HEK293 (cell line): Measurements from ENCODE around the gene WDR1.

ENCODE experiments used
- CTCF ChIA-PET: fragments of 350-600 bp; formaldehyde crosslinking; extraction: SDS; loops from one replicate; lab custom pipeline; 2021; ENCODE audit warnings: antibody characterized with exemption; lab: Yijun Ruan, JAX
- POLR2A ChIA-PET: fragments of 300-600 bp; formaldehyde crosslinking; extraction: SDS; loops from one replicate; lab custom pipeline; 2020; ENCODE audit warnings: antibody characterized with exemption, inconsistent platforms; lab: Yijun Ruan, JAX
- H3K27ac ChIP-seq: fragments of 200-500 bp; sonication (Bioruptor generic); 2 replicates; pipeline ENCODE4 v1.5.1; 2014; ENCODE audit warnings: low read depth, low read length, control low read depth, inconsistent platforms; ENCODE audit errors: extremely low read depth
- H3K36me3 ChIP-seq, 2 experiments: fragments of 200-500 bp in 1 of 2; sonication (Bioruptor generic) in 1 of 2; 1 replicate in 1 of 2; 2 replicates in 1 of 2; pipeline ENCODE4 v1.5.1; 2014 to 2017; ENCODE audit warnings: inconsistent platforms in 2 of 2, low read length in 2 of 2; ENCODE audit not compliant: control insufficient read depth in 2 of 2, insufficient read depth in 1 of 2
- H3K4me1 ChIP-seq: fragments of 200-500 bp; sonication (Bioruptor generic); 2 replicates; pipeline ENCODE4 v1.5.1; 2014; ENCODE audit warnings: mild to moderate bottlenecking, low read length, inconsistent platforms; ENCODE audit not compliant: control insufficient read depth, insufficient read depth
- H3K4me3 ChIP-seq: 2 replicates; pipeline ENCODE4 v1.5.1; 2011; ENCODE audit warnings: low read depth, mild to moderate bottlenecking, control low read depth, low read length, moderate library complexity
- H3K9me3 ChIP-seq: fragments of 200-500 bp; sonication (Bioruptor generic); 2 replicates; pipeline ENCODE4 v1.5.1; 2014; ENCODE audit warnings: low read depth, low read length, inconsistent platforms; ENCODE audit not compliant: control insufficient read depth, insufficient read depth
- CTCF ChIP-seq: fragments of 450-650 bp; formaldehyde crosslinking; IDR thresholded peaks from 2 replicates; pipeline ENCODE4 v1.5.1; 2016; ENCODE audit warnings: missing biosample characterization, missing genetic modification characterization
- HOXA7 ChIP-seq: sonication (generic); formaldehyde crosslinking; IDR thresholded peaks from 2 replicates; pipeline ENCODE4 v1.8.1; 2022; ENCODE audit warnings: missing genetic modification reagents, borderline replicate concordance
- IKZF3 ChIP-seq: fragments of 450-650 bp; IDR thresholded peaks from 2 replicates; pipeline ENCODE4 v1.5.0; 2018; ENCODE audit warnings: missing biosample characterization, mild to moderate bottlenecking, missing genetic modification characterization, moderate library complexity
- MYNN ChIP-seq: fragments of 450-650 bp; formaldehyde crosslinking; IDR thresholded peaks from 2 replicates; pipeline ENCODE4 v1.5.1; 2016; ENCODE audit warnings: missing biosample characterization, missing genetic modification characterization, borderline replicate concordance
- PBX3 ChIP-seq: sonication (generic); formaldehyde crosslinking; IDR thresholded peaks from 2 replicates; pipeline ENCODE4 v1.8.1; 2022; ENCODE audit warnings: mild to moderate bottlenecking, moderate library complexity, missing genetic modification reagents
- TSHZ1 ChIP-seq: fragments of 450-650 bp; formaldehyde crosslinking; IDR thresholded peaks from 2 replicates; pipeline ENCODE4 v1.5.1; 2016; ENCODE audit warnings: missing biosample characterization, missing genetic modification characterization, borderline replicate concordance
- ZBTB21 ChIP-seq: fragments of 450-650 bp; formaldehyde crosslinking; IDR thresholded peaks from 2 replicates; pipeline ENCODE4 v1.5.1; 2017; ENCODE audit warnings: missing biosample characterization, missing genetic modification characterization
- ZNF114 ChIP-seq: fragments of 450-650 bp; formaldehyde crosslinking; IDR thresholded peaks from 2 replicates; pipeline ENCODE4 v1.5.0; 2017; ENCODE audit warnings: missing biosample characterization, missing genetic modification characterization
- ZNF138 ChIP-seq: fragments of 450-650 bp; formaldehyde crosslinking; IDR thresholded peaks from 2 replicates; pipeline ENCODE4 v1.5.1; 2016; ENCODE audit warnings: missing biosample characterization, missing genetic modification characterization, borderline replicate concordance
- ZNF221 ChIP-seq: fragments of 450-650 bp; formaldehyde crosslinking; IDR thresholded peaks from 2 replicates; pipeline ENCODE4 v1.5.1; 2017; ENCODE audit warnings: missing biosample characterization, missing genetic modification characterization, borderline replicate concordance
- ZNF37A ChIP-seq: fragments of 450-650 bp; IDR thresholded peaks from 2 replicates; pipeline ENCODE4 v1.5.1; 2018; ENCODE audit warnings: missing biosample characterization, missing genetic modification characterization
- ZNF510 ChIP-seq: fragments of 450-650 bp; formaldehyde crosslinking; IDR thresholded peaks from 2 replicates; pipeline ENCODE4 v1.5.1; 2018; ENCODE audit warnings: mild to moderate bottlenecking, missing genetic modification characterization, missing biosample characterization; ENCODE audit not compliant: insufficient replicate concordance
- ZNF530 ChIP-seq: fragments of 450-650 bp; formaldehyde crosslinking; IDR thresholded peaks from 2 replicates; pipeline ENCODE4 v1.5.1; 2016; ENCODE audit warnings: low read depth, missing biosample characterization, missing genetic modification characterization
- ZNF596 ChIP-seq: fragments of 450-650 bp; IDR thresholded peaks from 2 replicates; pipeline ENCODE4 v1.5.0; 2018; ENCODE audit warnings: missing biosample characterization, mild to moderate bottlenecking, missing genetic modification characterization, moderate library complexity
- ZNF776 ChIP-seq: fragments of 450-650 bp; formaldehyde crosslinking; IDR thresholded peaks from 2 replicates; pipeline ENCODE4 v1.5.0; 2017; ENCODE audit warnings: missing biosample characterization, missing genetic modification characterization, borderline replicate concordance
- TF ChIP-seq, protein P1 (sequence below): fragments of 450-650 bp; formaldehyde crosslinking; IDR thresholded peaks from 2 replicates; pipeline ENCODE4 v1.5.1; 2017; ENCODE audit warnings: missing biosample characterization, missing genetic modification characterization
- TF ChIP-seq, protein P2 (sequence below): fragments of 450-650 bp; IDR thresholded peaks from 2 replicates; pipeline ENCODE4 v1.5.1; 2018; ENCODE audit warnings: missing biosample characterization, missing genetic modification characterization
- TF ChIP-seq, protein P3 (sequence below): fragments of 450-650 bp; formaldehyde crosslinking; IDR thresholded peaks from 2 replicates; pipeline ENCODE4 v1.5.1; 2016; ENCODE audit warnings: missing biosample characterization, missing genetic modification characterization

WDR1 gene

GRCh38 chr4:10090467-10091250 lies 25.9 kb downstream of the WDR1 start (continued):
- TF ChIP-seq, protein P1, sequence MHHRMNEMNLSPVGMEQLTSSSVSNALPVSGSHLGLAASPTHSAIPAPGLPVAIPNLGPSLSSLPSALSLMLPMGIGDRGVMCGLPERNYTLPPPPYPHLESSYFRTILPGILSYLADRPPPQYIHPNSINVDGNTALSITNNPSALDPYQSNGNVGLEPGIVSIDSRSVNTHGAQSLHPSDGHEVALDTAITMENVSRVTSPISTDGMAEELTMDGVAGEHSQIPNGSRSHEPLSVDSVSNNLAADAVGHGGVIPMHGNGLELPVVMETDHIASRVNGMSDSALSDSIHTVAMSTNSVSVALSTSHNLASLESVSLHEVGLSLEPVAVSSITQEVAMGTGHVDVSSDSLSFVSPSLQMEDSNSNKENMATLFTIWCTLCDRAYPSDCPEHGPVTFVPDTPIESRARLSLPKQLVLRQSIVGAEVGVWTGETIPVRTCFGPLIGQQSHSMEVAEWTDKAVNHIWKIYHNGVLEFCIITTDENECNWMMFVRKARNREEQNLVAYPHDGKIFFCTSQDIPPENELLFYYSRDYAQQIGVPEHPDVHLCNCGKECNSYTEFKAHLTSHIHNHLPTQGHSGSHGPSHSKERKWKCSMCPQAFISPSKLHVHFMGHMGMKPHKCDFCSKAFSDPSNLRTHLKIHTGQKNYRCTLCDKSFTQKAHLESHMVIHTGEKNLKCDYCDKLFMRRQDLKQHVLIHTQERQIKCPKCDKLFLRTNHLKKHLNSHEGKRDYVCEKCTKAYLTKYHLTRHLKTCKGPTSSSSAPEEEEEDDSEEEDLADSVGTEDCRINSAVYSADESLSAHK (tag by site-specific recombination): no peak
- TF ChIP-seq, protein P2, sequence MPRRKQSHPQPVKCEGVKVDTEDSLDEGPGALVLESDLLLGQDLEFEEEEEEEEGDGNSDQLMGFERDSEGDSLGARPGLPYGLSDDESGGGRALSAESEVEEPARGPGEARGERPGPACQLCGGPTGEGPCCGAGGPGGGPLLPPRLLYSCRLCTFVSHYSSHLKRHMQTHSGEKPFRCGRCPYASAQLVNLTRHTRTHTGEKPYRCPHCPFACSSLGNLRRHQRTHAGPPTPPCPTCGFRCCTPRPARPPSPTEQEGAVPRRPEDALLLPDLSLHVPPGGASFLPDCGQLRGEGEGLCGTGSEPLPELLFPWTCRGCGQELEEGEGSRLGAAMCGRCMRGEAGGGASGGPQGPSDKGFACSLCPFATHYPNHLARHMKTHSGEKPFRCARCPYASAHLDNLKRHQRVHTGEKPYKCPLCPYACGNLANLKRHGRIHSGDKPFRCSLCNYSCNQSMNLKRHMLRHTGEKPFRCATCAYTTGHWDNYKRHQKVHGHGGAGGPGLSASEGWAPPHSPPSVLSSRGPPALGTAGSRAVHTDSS (tag by site-specific recombination): no peak
- TF ChIP-seq ZNF138 (tag by site-specific recombination): no peak

- POLR2A ChIA-PET: no interaction called here
- Histone ChIP-seq H3K27ac (no peak overlapping the region), H3K4me3 (no peak overlapping the region), H3K4me1 (no peaks in the 10 kb centered on the region), H3K9me3 (no peaks in the 10 kb centered on the region), H3K36me3 (peaks cover 0 to 99% of the 10 kb centered on the region in 2 experiments; a peak in 1 of 3 replicates)
- CTCF ChIA-PET: no interaction called here
- TF ChIP-seq ZNF596 (tag by site-specific recombination): no peak
- no peak for TF ChIP-seq IKZF3 (tag by site-specific recombination)
- TF ChIP-seq, protein P1 (tag by site-specific recombination): no peak
- no peak for TF ChIP-seq MYNN
- TF ChIP-seq ZBTB21 (tag by site-specific recombination): no peak
- TF ChIP-seq TSHZ1 (tag by site-specific recombination): no peak
- TF ChIP-seq ZNF37A (tag by site-specific recombination): no peak
- no peak for TF ChIP-seq ZNF114 (tag by site-specific recombination)
- TF ChIP-seq HOXA7: no peak
- TF ChIP-seq ZNF530: no peak
- TF ChIP-seq ZNF510: no peak
- TF ChIP-seq PBX3 (CRISPR knock-in tag): no peak
- TF ChIP-seq, protein P3, sequence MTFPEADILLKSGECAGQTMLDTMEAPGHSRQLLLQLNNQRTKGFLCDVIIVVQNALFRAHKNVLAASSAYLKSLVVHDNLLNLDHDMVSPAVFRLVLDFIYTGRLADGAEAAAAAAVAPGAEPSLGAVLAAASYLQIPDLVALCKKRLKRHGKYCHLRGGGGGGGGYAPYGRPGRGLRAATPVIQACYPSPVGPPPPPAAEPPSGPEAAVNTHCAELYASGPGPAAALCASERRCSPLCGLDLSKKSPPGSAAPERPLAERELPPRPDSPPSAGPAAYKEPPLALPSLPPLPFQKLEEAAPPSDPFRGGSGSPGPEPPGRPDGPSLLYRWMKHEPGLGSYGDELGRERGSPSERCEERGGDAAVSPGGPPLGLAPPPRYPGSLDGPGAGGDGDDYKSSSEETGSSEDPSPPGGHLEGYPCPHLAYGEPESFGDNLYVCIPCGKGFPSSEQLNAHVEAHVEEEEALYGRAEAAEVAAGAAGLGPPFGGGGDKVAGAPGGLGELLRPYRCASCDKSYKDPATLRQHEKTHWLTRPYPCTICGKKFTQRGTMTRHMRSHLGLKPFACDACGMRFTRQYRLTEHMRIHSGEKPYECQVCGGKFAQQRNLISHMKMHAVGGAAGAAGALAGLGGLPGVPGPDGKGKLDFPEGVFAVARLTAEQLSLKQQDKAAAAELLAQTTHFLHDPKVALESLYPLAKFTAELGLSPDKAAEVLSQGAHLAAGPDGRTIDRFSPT (tag by site-specific recombination): no peak
- no peak for TF ChIP-seq CTCF
- no peak for TF ChIP-seq ZNF221 (tag by site-specific recombination)
- TF ChIP-seq ZNF776: no peak
These were observed 27.3 kb downstream of the WDR1 start for GRCh38 chr4:10089346-10089745.
